Osteocyte (in vitro differentiated cells): ENCODE measurements around the gene CREB3L2. TPM values are rescaled to one million over a fixed set of nuclear protein-coding genes. Genes with fewer than 3 reads are reported as not detected.
"Not testable (repeated sequence)": the region's sequence is repeated elsewhere in the genome, so short reads cannot be mapped to it uniquely, and the experiment has no call there.

Experiments used
- DNase-seq: peaks from one replicate; pipeline ENCODE4 v3.0.0; 2021; ENCODE audit warnings: mixed read lengths; ENCODE audit not compliant: unreplicated experiment; ENCODE audit errors: extremely low spot score
- H3K27ac Mint-ChIP-seq: one replicate; pipeline ENCODE4 v1.8.0; 2021; ENCODE audit warnings: mild to moderate bottlenecking, mixed read lengths; ENCODE audit not compliant: unreplicated experiment
- H3K27me3 Mint-ChIP-seq: one replicate; pipeline ENCODE4 v1.8.0; 2021; ENCODE audit warnings: mixed read lengths; ENCODE audit not compliant: unreplicated experiment
- H3K36me3 Mint-ChIP-seq: one replicate; pipeline ENCODE4 v1.8.0; 2021; ENCODE audit warnings: mixed read lengths; ENCODE audit not compliant: unreplicated experiment
- H3K4me1 Mint-ChIP-seq: one replicate; pipeline ENCODE4 v1.8.0; 2021; ENCODE audit warnings: mixed read lengths; ENCODE audit not compliant: unreplicated experiment
- H3K4me3 Mint-ChIP-seq: one replicate; pipeline ENCODE4 v1.8.0; 2021; ENCODE audit warnings: mild to moderate bottlenecking, moderate library complexity, mixed read lengths; ENCODE audit not compliant: unreplicated experiment
- H3K9me3 Mint-ChIP-seq: one replicate; pipeline ENCODE4 v1.8.0; 2021; ENCODE audit warnings: mixed read lengths; ENCODE audit not compliant: unreplicated experiment
- long read RNA-seq: library from polyadenylated mRNA; unstranded; transcript quantifications from one replicate; pipeline ENCODE4 v2.0.0, GENCODE V29; 2021
- total RNA-seq: library from RNA; stranded (reverse); gene quantifications from 2 replicates; pipeline ENCODE4 v1.2.1, GENCODE V29; 2021
- TF ChIP-seq, protein P1 (sequence below): fragments of 200-600 bp; sonication (generic); IDR thresholded peaks from 2 replicates; pipeline ENCODE4 v1.5.0; 2021; ENCODE audit warnings: antibody characterized with exemption, mild to moderate bottlenecking, moderate library complexity

CREB3L2 gene, protein sequence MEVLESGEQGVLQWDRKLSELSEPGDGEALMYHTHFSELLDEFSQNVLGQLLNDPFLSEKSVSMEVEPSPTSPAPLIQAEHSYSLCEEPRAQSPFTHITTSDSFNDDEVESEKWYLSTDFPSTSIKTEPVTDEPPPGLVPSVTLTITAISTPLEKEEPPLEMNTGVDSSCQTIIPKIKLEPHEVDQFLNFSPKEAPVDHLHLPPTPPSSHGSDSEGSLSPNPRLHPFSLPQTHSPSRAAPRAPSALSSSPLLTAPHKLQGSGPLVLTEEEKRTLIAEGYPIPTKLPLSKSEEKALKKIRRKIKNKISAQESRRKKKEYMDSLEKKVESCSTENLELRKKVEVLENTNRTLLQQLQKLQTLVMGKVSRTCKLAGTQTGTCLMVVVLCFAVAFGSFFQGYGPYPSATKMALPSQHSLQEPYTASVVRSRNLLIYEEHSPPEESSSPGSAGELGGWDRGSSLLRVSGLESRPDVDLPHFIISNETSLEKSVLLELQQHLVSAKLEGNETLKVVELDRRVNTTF
- total RNA-seq, result 143 and 144 TPM in 2 replicates
- long read RNA-seq, partial matches to known transcripts, result 0 of 44 reads
- long read RNA-seq, other reads (novel, unspliced or antisense), result 42 of 44 reads

DNA sequence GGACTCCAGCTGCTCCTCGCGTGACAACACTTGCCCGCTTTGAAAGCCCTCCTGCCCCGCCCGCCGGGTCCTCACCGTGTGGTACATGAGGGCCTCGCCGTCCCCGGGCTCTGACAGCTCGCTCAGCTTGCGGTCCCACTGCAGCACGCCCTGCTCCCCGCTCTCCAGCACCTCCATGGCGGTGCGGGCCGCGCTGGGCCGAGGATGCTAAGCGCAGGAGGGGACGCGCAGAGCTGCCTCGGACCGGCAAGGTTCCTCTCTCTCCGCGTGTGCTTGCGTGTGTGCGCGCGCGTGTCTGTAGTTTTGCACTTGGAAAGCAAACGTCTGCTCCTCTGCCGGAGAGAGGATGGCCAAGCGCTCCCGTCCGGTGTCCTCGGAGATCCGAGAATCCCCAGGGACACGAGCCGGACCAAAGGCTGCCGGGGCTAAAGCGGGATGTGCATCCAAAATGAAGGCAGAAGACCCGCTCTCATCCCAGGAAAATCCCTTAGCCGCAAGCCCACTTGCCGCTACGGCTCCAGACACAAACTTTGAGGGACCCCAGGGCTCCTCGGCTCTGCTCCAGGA, at the start of gene CREB3L2:
CREB3L2 (minus strand) TSS at position 558 of the 567 bp plus-strand sequence; CDS start at position 177, 381 bp downstream.
- peak within 1 kb of the TSS; percentile 97 for H3K27ac Mint-ChIP-seq
- no peaks in the 10 kb centered on the region for H3K27me3 Mint-ChIP-seq
- peak; percentile 88 for DNase-seq
- H3K9me3 Mint-ChIP-seq, result no peaks in the 10 kb centered on the region
- TF ChIP-seq, protein P1, sequence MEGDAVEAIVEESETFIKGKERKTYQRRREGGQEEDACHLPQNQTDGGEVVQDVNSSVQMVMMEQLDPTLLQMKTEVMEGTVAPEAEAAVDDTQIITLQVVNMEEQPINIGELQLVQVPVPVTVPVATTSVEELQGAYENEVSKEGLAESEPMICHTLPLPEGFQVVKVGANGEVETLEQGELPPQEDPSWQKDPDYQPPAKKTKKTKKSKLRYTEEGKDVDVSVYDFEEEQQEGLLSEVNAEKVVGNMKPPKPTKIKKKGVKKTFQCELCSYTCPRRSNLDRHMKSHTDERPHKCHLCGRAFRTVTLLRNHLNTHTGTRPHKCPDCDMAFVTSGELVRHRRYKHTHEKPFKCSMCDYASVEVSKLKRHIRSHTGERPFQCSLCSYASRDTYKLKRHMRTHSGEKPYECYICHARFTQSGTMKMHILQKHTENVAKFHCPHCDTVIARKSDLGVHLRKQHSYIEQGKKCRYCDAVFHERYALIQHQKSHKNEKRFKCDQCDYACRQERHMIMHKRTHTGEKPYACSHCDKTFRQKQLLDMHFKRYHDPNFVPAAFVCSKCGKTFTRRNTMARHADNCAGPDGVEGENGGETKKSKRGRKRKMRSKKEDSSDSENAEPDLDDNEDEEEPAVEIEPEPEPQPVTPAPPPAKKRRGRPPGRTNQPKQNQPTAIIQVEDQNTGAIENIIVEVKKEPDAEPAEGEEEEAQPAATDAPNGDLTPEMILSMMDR, result no peak
- H3K36me3 Mint-ChIP-seq, result peaks cover under 1% of the 10 kb centered on the region
- peak within 1 kb of the TSS; percentile 96 for H3K4me3 Mint-ChIP-seq
- peaks cover 36% of the 10 kb centered on the region for H3K4me1 Mint-ChIP-seq

DNA sequence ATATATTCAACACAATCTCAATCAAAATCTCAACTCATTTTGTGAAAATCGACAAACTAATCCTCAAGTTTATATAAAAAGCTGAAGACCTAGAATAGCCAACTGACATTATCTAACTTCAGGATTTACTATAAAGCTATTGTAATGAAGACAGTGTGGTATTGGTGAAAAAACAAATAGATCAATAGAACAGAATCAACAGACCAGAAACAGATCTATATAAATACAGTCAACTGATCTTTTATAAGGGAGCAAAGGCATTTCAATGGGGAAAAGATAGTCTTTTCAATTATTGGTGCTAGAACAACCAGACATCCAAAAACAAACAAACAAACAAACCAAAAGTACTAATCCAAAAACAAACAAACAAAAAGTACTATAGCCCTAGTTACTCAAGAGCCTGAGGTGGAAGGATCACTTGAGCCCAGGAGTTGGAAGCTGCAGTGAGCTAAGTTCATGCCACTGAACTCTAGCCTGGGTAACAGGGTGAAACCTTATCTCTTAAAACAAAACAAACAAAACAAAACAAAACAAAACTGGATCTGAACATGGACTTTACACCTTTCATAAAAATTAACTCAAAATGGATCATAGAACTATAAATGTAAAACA, 47.7 kb upstream of the CREB3L2 start:
- Mint-ChIP-seq H3K36me3 (no peaks in the 10 kb centered on the region), H3K4me1 (no peaks in the 10 kb centered on the region), H3K9me3 (no peaks in the 10 kb centered on the region), H3K27ac (no peak overlapping the region), H3K27me3 (peaks cover 51% of the 10 kb centered on the region), H3K4me3 (no peak overlapping the region)
- no peak for DNase-seq
- TF ChIP-seq, protein P1, result no peak

DNA sequence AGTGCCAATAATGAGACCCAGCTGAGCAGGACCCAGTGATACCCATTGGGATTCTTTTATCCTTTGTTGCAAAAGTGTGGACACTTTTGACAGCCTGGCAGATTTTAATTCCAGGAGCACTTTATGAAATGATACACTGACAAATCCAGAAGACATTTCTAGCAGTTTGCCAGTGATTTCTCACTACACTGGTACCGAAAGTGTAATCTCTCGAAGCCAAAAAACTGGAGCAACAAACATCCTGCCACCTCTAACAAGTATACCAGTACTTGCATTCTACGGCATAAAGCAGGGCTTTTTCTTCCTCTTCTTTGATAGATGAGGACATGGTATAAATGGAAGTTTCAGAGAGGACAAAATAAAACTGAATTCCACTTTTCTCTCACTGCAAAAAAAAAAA, 46.0 kb upstream of the CREB3L2 start:
- H3K9me3 Mint-ChIP-seq, result no peaks in the 10 kb centered on the region
- H3K36me3 Mint-ChIP-seq, result no peaks in the 10 kb centered on the region
- H3K27ac Mint-ChIP-seq, result no peak overlapping the region
- H3K4me1 Mint-ChIP-seq, result no peaks in the 10 kb centered on the region
- peaks cover 51% of the 10 kb centered on the region for H3K27me3 Mint-ChIP-seq
- no peak overlapping the region for H3K4me3 Mint-ChIP-seq
- no peak for DNase-seq
- TF ChIP-seq, protein P1, result no peak

- no peak overlapping the region for H3K27ac Mint-ChIP-seq
- H3K27me3 Mint-ChIP-seq, result peaks cover 58% of the 10 kb centered on the region
- H3K4me1 Mint-ChIP-seq, result no peaks in the 10 kb centered on the region
- DNase-seq, result no peak
- no peak overlapping the region for H3K4me3 Mint-ChIP-seq
- H3K9me3 Mint-ChIP-seq, result peaks cover 13% of the 10 kb centered on the region
- TF ChIP-seq, protein P1, result no peak
- H3K36me3 Mint-ChIP-seq, result no peaks in the 10 kb centered on the region
These were observed 43.0 kb upstream of the CREB3L2 start for GRCh38 chr7:138044897-138045296.

DNA sequence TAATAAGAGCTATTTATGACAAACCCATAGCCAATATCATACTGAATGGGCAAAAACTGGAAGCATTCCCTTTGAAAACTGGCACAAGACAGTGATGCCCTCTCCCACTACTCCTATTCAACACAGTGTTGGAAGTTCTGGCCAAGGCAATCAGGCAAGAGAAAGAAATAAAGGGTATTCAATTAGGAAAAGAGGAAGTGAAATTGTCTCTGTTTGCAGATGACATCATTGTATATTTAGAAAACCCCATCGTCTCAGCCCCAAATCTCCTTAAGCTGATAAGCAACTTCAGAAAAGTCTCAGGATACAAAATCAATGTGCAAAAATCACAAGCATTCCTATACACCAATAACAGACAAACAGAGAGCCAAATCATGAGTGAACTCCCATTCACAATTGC, 38.2 kb upstream of the CREB3L2 start:
- not testable (repeated sequence) for H3K4me1 Mint-ChIP-seq, H3K27ac Mint-ChIP-seq, DNase-seq, H3K36me3 Mint-ChIP-seq, H3K4me3 Mint-ChIP-seq
- Mint-ChIP-seq H3K27me3 (peaks cover 37% of the 10 kb centered on the region), H3K9me3 (peaks cover 22% of the 10 kb centered on the region)
